ENCODE results near the gene HSD17B2. TPM values are rescaled to one million over a fixed set of nuclear protein-coding genes. Genes with fewer than 3 reads are reported as not detected.

The HSD17B2 gene
- polyA plus RNA-seq, 1 experiment = 14.1 TPM

DNA sequence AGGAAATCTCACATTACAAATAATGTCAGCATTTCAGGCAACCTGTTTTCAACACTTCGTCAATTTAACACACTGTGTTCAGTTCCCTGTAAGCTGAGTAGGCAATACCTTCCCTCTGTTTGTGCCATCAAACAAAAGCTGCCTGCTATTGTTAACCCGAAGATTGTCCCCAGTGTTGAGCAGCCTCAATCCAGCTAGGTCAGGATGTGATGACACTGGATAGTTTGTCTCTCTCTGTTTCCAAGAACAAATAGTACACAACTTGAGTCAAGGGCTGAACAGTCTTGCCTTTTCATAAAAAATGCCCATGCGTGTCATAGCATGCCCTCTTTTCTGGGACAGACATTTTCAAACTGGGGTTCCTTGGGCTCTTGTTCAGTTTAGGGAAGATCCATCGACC, 36.4 kb downstream of the HSD17B2 start:
- peak overlapping the region; percentile 24 for H3K27ac ChIP-seq (ENCODE audit: low read depth, low read length)

DNA sequence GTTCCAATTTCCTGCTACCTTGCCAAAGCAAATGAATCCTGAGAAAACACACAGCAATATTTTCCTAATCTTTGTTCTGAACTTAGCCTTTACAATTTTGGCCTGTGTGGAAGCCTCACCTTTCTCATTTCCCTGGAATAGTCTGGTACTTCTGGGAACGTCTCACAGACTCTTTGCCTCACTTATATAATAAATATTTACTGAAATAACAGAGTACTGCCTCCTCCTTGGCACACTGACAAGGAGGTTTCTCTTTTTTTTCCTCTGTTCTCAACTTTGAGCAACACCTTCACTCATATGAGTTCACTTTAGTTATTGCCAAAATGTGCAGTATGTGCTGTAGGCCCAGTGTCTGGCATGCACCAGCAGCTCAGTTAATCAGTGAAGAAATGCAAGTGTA, 37.3 kb downstream of the HSD17B2 start:
- POLR2A ChIA-PET = no interaction called here

More for the DNA sequence above, 36.4 kb downstream of the HSD17B2 start:
- TF ChIP-seq, protein P1, sequence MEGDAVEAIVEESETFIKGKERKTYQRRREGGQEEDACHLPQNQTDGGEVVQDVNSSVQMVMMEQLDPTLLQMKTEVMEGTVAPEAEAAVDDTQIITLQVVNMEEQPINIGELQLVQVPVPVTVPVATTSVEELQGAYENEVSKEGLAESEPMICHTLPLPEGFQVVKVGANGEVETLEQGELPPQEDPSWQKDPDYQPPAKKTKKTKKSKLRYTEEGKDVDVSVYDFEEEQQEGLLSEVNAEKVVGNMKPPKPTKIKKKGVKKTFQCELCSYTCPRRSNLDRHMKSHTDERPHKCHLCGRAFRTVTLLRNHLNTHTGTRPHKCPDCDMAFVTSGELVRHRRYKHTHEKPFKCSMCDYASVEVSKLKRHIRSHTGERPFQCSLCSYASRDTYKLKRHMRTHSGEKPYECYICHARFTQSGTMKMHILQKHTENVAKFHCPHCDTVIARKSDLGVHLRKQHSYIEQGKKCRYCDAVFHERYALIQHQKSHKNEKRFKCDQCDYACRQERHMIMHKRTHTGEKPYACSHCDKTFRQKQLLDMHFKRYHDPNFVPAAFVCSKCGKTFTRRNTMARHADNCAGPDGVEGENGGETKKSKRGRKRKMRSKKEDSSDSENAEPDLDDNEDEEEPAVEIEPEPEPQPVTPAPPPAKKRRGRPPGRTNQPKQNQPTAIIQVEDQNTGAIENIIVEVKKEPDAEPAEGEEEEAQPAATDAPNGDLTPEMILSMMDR (IDR thresholded peaks at IDR 0.05; ENCODE audit: low read depth, low read length) = no peak
- ChIA-PET POLR2A (no interaction called here), CTCF (no interaction called here)
- no peaks in the 10 kb centered on the region for H3K9me3 ChIP-seq (ENCODE audit: control insufficient read depth, insufficient read depth, low read length)
- H3K27me3 ChIP-seq (ENCODE audit: control insufficient read depth, insufficient read depth, low read length) = no peaks in the 10 kb centered on the region
- DNase-seq (ENCODE audit: low read depth, low spot score) = no peak
- H3K4me3 ChIP-seq (ENCODE audit: low read depth, low read length) = no peak overlapping the region

DNA sequence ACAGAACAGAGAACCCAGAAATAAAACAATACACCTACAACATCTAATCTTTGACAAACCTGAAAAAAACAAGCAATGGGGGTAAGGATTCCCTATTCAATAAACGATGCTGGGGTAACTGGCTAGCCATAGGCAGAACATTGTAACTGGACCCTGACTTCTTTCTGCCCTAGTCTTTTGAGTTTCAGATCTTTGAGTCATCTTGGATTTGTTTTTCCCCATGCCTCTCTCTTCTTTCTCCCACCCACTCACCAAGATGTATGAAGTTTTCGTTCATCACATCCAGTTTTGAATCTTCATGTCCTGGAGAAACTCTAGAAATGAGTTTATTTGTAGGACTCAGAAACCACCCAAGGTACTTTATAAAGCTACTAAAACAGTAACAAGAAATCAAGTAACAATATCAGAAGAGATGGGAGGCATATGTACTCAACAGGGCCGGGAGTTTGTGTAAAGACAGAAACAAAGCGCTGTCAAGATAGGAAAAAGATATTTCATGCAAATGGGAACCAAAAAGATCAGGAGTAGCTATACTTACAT, 39.0 kb downstream of the HSD17B2 start:
- DNase-seq (ENCODE audit: low read depth, low spot score) = no peak
- ChIA-PET POLR2A (no interaction called here), CTCF (interaction anchor here (0.5 kb wide), 1 partner anchor 27 kb away, joined by 3 read pairs; no protein-coding TSS in a partner anchor)

More for the DNA sequence above, 37.3 kb downstream of the HSD17B2 start:
- Histone ChIP-seq H3K27ac (ENCODE audit: low read depth, low read length) (no peak overlapping the region), H3K9me3 (ENCODE audit: control insufficient read depth, insufficient read depth, low read length) (no peaks in the 10 kb centered on the region), H3K4me3 (ENCODE audit: low read depth, low read length) (no peak overlapping the region), H3K27me3 (ENCODE audit: control insufficient read depth, insufficient read depth, low read length) (no peaks in the 10 kb centered on the region)
- no peak for DNase-seq (ENCODE audit: low read depth, low spot score)
- TF ChIP-seq, protein P1 (IDR thresholded peaks at IDR 0.05; ENCODE audit: low read depth, low read length) = no peak
- CTCF ChIA-PET = interaction anchor here (1.0 kb wide), 1 partner anchor 159 kb away, joined by 6 read pairs; no protein-coding TSS in a partner anchor

DNA sequence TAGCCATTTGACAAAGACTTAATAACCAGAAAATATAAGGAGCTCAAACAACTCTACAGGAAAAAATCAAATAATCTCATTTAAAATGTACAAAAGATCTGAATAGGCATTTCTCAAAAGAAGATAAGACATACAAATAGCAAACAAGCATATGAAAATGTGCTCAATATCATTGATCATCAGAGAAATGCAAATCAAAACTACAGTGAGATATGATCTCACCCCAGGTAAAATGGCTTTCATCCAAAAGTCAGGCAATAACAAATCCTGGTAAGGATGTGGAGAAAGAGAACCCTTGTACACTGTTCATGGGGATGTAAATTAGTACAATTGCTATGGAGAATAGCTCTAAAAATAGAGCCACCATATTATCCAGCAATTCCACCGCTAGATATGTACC, 43.1 kb downstream of the HSD17B2 start:
- POLR2A ChIA-PET = no interaction called here
- H3K9me3 ChIP-seq (ENCODE audit: control insufficient read depth, insufficient read depth, low read length) = no peaks in the 10 kb centered on the region

More for the DNA sequence above, 39.0 kb downstream of the HSD17B2 start:
- H3K27me3 ChIP-seq (ENCODE audit: control insufficient read depth, insufficient read depth, low read length) = no peaks in the 10 kb centered on the region
- TF ChIP-seq, protein P1 (IDR thresholded peaks at IDR 0.05; ENCODE audit: low read depth, low read length) = no peak
- H3K27ac ChIP-seq (ENCODE audit: low read depth, low read length) = no peak overlapping the region
- no peaks in the 10 kb centered on the region for H3K9me3 ChIP-seq (ENCODE audit: control insufficient read depth, insufficient read depth, low read length)
- no peak overlapping the region for H3K4me3 ChIP-seq (ENCODE audit: low read depth, low read length)

DNA sequence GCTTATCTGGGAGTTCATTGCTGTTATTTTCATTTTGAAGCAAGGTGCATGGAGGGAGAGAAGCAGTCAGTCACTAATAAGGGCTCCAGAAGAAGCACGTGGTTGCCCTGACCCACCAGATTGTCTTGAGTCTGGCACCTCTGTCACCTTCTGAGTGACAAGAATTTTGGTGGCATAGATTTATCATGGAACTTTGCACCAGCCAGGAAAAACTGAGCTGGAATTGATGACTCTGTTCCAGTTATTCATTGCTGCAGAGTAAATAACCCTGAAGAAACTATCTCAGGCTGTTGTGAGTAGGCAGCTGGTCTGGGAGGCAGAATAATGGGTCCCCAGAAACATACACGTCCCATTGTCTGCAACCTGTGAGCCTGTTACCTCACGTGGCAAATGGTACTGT, 44.8 kb downstream of the HSD17B2 start:
- DNase-seq (ENCODE audit: low read depth, low spot score) = no peak
- CTCF ChIA-PET = interaction anchor here (1.3 kb wide), 1 partner anchor 150 kb away, joined by 3 read pairs; no protein-coding TSS in a partner anchor
- Histone ChIP-seq H3K27ac (ENCODE audit: low read depth, low read length) (no peak overlapping the region), H3K9me3 (ENCODE audit: control insufficient read depth, insufficient read depth, low read length) (no peaks in the 10 kb centered on the region), H3K4me3 (ENCODE audit: low read depth, low read length) (no peak overlapping the region), H3K27me3 (ENCODE audit: control insufficient read depth, insufficient read depth, low read length) (no peaks in the 10 kb centered on the region)
- POLR2A ChIA-PET = no interaction called here
- TF ChIP-seq, protein P1 (IDR thresholded peaks at IDR 0.05; ENCODE audit: low read depth, low read length) = no peak

More for the DNA sequence above, 43.1 kb downstream of the HSD17B2 start:
- CTCF ChIA-PET = no interaction called here
- no peak for DNase-seq (ENCODE audit: low read depth, low spot score)
- Histone ChIP-seq H3K4me3 (ENCODE audit: low read depth, low read length) (no peak overlapping the region), H3K27me3 (ENCODE audit: control insufficient read depth, insufficient read depth, low read length) (no peaks in the 10 kb centered on the region), H3K27ac (ENCODE audit: low read depth, low read length) (no peak overlapping the region)
- TF ChIP-seq, protein P1 (IDR thresholded peaks at IDR 0.05; ENCODE audit: low read depth, low read length) = no peak

All from AG04450 (cell line).